ENCODE results near the gene VAPA.

Gene VAPA

GRCh38 chr18:9944805-9945204 is 31.0 kb downstream of the VAPA start:
- DNase-seq: no peak

GRCh38 chr18:9946831-9947230 is 33.0 kb downstream of the VAPA start:
- DNase-seq: no peak

GRCh38 chr18:9947248-9947647 is 33.4 kb downstream of the VAPA start:
- DNase-seq: no peak

- DNase-seq: no peak
Observed at GRCh38 chr18:9949315-9949714, 35.5 kb downstream of the VAPA start.

GRCh38 chr18:9949861-9950260 is 36.0 kb downstream of the VAPA start:
- DNase-seq: no peak

GRCh38 chr18:9950289-9951016 is 36.6 kb downstream of the VAPA start:
- peak; percentile 72 for DNase-seq

- peak; percentile 77 for DNase-seq
Observed at GRCh38 chr18:9951022-9951859, 37.4 kb downstream of the VAPA start.

GRCh38 chr18:9952633-9953416 is 39.0 kb downstream of the VAPA start:
- DNase-seq: peak; percentile 82

- no peak for DNase-seq
Observed at GRCh38 chr18:9958861-9959399, 45.1 kb downstream of the VAPA start.

- no peak for DNase-seq
Observed at GRCh38 chr18:9959564-9959963, 45.7 kb downstream of the VAPA start.

- peak; percentile 70 for DNase-seq
Observed at GRCh38 chr18:9960258-9960904, 46.6 kb downstream of the VAPA start.

GRCh38 chr18:9961041-9961440 is 47.2 kb downstream of the VAPA start:
- DNase-seq: peak; percentile 61

- DNase-seq: no peak
Observed at GRCh38 chr18:9965711-9966624, 52.2 kb downstream of the VAPA start.

GRCh38 chr18:9968081-9968848 is 54.4 kb downstream of the VAPA start:
- no peak for DNase-seq

- no peak for DNase-seq
Observed at GRCh38 chr18:9969247-9969646, 55.4 kb downstream of the VAPA start.

GRCh38 chr18:9971313-9971920 is 57.6 kb downstream of the VAPA start:
- peak; percentile 95 for DNase-seq

- DNase-seq: no peak
Observed at GRCh38 chr18:9973470-9973869, 59.7 kb downstream of the VAPA start.

GRCh38 chr18:9974279-9974915 is 60.6 kb downstream of the VAPA start:
- no peak for DNase-seq

- DNase-seq: no peak
Observed at GRCh38 chr18:9975658-9976057, 61.8 kb downstream of the VAPA start.

- DNase-seq: no peak
Observed at GRCh38 chr18:9982711-9983110, 68.9 kb downstream of the VAPA start.
